ENCODE measurements around the gene KLHL21. TPM values are rescaled to one million over a fixed set of nuclear protein-coding genes. Genes with fewer than 3 reads are reported as not detected.

Gene KLHL21
- total and polyA plus RNA-seq, 7 donors, result 83.1 to 253 (median 120) TPM

DNA sequence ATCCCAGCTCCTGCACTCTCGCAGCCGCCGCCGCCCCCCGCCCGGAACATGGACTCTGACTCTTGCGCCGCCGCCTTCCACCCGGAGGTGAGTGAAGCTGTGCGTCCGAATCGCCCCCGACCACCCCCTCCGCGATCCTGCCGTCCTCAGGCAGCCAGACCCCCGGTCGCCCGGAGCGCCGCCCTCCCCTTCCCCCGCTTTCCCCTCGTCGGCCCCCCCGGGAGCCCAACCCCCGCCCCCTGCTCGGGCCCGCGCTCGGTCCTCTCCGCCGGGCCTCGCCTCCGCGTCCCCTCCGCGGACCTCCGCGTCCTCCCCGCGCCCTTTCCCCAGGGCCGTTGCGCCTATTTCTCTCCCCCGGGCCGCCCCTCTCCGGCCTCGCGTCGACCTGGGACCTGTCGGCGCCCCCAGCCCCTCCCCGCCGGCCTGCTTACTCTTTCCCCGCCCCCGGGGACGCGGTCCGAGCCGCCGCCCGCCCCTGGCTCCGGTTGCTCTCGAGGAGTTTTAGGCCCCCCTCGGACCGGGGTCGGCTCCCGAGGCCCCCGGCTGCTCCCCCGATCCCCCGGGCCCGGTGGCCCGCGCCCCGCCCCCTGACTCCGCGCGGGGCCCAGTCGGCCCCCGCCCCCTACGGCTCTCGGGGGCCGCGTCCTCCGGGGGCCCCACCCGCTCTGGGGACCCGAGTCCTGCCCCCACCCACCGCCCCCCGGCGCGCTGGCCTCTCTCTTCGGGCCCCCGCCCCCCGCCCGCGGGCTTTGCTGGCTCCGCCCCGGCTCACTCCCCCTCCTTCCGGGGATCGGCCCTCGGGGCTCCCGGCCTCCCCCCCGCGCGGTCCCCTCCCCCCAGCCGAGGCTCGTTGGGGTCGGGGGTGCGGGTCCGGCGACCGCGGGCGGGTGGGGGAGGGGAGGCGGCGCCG, 11.6 kb upstream of the KLHL21 start:
- no peaks in the 10 kb centered on the region for H3K27me3 ChIP-seq (ENCODE audit: insufficient read depth in 3 of 3, low read length in 2 of 3)
- intact Hi-C loops (cut with DNase I), result no loop called here
- peak overlapping the region; percentile 82 for H3K4me3 ChIP-seq
- H3K36me3 ChIP-seq (ENCODE audit: insufficient read depth in 1 of 2, low read depth in 1 of 2), result peaks cover 0 to 20% of the 10 kb centered on the region in 2 donors
- 1 to 2% (median 1%) methylated on average over 35 to 115 of the region's 117 CpGs for WGBS, 3 donors
- no peaks in the 10 kb centered on the region for H3K9me3 ChIP-seq
- peaks cover 20% of the 10 kb centered on the region for H3K4me1 ChIP-seq
- DNase-seq (peak; percentile 69 to 70), ATAC-seq (peak in 2 of 4 donors; percentile 8 to 12)
- TF ChIP-seq, protein P1, sequence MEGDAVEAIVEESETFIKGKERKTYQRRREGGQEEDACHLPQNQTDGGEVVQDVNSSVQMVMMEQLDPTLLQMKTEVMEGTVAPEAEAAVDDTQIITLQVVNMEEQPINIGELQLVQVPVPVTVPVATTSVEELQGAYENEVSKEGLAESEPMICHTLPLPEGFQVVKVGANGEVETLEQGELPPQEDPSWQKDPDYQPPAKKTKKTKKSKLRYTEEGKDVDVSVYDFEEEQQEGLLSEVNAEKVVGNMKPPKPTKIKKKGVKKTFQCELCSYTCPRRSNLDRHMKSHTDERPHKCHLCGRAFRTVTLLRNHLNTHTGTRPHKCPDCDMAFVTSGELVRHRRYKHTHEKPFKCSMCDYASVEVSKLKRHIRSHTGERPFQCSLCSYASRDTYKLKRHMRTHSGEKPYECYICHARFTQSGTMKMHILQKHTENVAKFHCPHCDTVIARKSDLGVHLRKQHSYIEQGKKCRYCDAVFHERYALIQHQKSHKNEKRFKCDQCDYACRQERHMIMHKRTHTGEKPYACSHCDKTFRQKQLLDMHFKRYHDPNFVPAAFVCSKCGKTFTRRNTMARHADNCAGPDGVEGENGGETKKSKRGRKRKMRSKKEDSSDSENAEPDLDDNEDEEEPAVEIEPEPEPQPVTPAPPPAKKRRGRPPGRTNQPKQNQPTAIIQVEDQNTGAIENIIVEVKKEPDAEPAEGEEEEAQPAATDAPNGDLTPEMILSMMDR (IDR thresholded peaks at IDR 0.05), result no peak
- H3K27ac ChIP-seq, result peak overlapping the region; percentile 98

DNA sequence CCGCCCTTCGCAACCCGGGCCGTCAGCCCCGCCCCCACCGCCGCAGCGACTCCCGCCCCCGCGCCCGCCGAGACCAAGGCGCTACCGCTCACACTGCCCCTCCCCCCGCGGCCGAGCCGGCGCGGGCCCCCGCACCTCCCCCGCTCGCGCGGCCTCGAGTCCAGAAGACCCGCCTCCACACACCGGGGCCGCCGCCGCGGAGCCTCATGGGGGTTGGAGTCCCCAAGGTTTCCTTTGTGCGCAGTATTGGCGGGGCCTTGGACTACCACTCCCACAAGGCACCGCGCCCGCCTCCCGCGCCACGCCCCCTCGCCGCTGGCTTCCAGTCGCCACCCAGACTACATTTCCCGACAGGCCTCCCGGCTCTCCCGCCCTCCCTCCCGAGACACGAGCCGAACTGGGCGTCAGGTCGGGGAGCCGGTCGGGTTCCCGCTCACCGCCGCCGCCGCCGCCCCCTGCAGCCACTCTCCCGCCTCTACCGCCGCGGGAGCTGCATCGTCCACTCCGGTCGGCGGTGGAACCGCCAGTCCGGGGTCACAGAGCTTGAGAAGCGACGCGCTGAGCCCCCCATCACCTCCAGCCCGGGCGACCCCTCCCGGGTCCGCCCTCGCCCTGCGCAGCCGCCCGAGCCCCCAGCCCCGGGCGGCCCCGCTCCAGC, 10.8 kb upstream of the KLHL21 start, which contains the start of gene PHF13:
PHF13 (plus strand) TSS at position 371 of the 658 bp plus-strand sequence. CDS start 336 bp downstream, outside the sequence.
- 0 to 1% (median 0%) methylated on average over 21 to 84 of the region's 84 CpGs for WGBS, 3 donors
- DNase-seq (peak; percentile 100), ATAC-seq (peak; percentile 91 to 98 (median 92))
- Histone ChIP-seq H3K27me3 (ENCODE audit: insufficient read depth in 3 of 3, low read length in 2 of 3) (no peaks in the 10 kb centered on the region), H3K4me3 (peak within 1 kb of the TSS; percentile 82), H3K27ac (peak within 1 kb of the TSS; percentile 98), H3K4me1 (peaks cover 23% of the 10 kb centered on the region), H3K36me3 (ENCODE audit: insufficient read depth in 1 of 2, low read depth in 1 of 2) (peaks cover 0 to 18% of the 10 kb centered on the region in 2 donors), H3K9me3 (no peaks in the 10 kb centered on the region)
- TF ChIP-seq, protein P1 (IDR thresholded peaks at IDR 0.05), result no peak
- intact Hi-C loops (cut with DNase I), result loop anchor here in 1 of 2 donors (1.0 kb wide), 1 partner anchor 11 kb away; the partner anchor contains the start of gene KLHL21

DNA sequence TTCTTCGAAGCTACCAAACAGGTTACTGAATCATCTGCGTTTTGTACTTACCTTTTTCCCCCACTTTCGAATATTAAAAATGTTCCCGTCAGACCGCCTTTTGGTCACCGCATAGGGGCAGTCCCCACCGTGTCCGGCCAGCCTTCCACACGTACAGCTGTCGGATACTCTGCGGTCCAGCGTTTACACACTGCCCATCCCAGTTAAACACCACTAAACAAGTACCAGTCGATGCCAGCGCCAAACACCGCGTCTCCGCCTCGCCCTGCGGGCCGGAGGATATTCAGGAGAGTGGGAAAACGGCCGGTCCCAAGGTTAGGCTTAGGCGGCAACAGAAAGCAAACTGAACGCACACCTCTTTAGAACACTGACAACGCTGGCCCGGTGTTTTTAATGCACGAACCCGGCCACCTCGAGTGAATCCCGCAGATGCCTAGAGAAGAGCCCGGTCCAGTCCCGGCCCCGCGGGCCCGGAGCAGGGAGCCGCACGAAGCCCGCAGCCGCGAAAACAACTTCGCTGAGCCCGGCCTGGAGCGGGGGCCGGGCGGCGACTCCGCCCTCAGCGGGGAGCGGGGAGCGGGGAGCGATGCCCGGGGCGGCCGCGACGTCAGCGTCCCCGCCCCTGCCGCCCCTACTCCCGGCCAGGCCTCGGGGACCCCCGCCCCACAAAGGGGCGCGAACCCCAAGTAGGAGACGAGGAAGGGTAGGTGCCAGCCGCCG, 10.1 kb upstream of the KLHL21 start:
- H3K27ac ChIP-seq, result peak overlapping the region; percentile 98
- DNase-seq (peak; percentile 61 to 82), ATAC-seq (peak; percentile 57 to 68 (median 63))
- intact Hi-C loops (cut with DNase I), result loop anchor here in 1 of 2 donors (1.0 kb wide), 1 partner anchor 10 kb away; the partner anchor contains the start of gene KLHL21
- TF ChIP-seq, protein P1 (IDR thresholded peaks at IDR 0.05), result no peak
- peak overlapping the region; percentile 82 for H3K4me3 ChIP-seq
- H3K36me3 ChIP-seq (ENCODE audit: insufficient read depth in 1 of 2, low read depth in 1 of 2), result peaks cover 0 to 12% of the 10 kb centered on the region in 2 donors
- no peaks in the 10 kb centered on the region for H3K9me3 ChIP-seq
- peaks cover 29% of the 10 kb centered on the region for H3K4me1 ChIP-seq
- WGBS, 3 donors, result 0 to 1% (median 0%) methylated on average over 44 to 67 of the region's 67 CpGs
- H3K27me3 ChIP-seq (ENCODE audit: insufficient read depth in 3 of 3, low read length in 2 of 3), result no peaks in the 10 kb centered on the region

DNA sequence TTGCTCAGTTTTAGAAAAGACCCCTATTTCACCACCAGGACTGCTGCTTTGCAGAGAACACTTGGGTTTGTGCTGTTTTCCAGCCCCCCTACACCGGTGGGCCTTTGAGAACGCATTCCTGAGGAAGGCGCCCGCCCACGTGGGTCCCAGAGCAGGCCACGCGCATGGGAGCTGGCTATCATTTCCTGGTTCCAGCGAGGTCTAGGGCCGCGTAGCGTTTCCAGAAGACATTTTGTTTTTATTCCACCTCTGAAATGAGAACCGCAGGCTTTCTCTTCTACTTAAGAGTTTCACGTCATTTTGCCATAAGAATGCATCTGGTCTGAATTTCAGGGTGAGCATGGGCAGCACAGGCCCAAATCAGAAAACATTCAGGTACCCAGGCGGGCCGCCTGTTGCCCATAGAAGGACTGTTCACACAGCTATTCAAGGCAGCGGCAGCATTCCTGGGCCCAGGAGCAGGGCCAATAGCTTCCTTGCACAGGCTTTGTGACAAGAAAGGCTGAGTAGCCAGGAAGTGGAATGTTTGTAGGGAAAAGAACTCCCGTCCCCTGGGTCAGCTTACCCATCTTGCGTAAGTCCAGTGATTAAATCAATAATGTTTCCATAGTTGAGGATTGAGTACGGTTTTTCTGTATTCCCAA, 1.4 kb upstream of the KLHL21 start:
- Histone ChIP-seq H3K4me1 (peaks cover 38% of the 10 kb centered on the region), H3K36me3 (ENCODE audit: insufficient read depth in 1 of 2, low read depth in 1 of 2) (peaks cover 0 to under 1% of the 10 kb centered on the region in 2 donors), H3K27me3 (ENCODE audit: insufficient read depth in 3 of 3, low read length in 2 of 3) (no peaks in the 10 kb centered on the region), H3K9me3 (no peaks in the 10 kb centered on the region), H3K27ac (peak overlapping the region; percentile 98), H3K4me3 (peak overlapping the region; percentile 87)
- intact Hi-C loops (cut with DNase I), result no loop called here
- WGBS, 3 donors, result 2 to 7% (median 5%) methylated on average over 19 of the region's 19 CpGs
- peak; percentile 82 to 89 for DNase-seq
- TF ChIP-seq, protein P1 (IDR thresholded peaks at IDR 0.05), result peak; percentile 8
- peak; percentile 14 to 23 (median 19) for ATAC-seq

Measured in psoas muscle (tissue), 8 donors.